PC-3 (cell line): ENCODE data around the gene MAGIX.

ENCODE experiments used
- CTCF ChIP-seq: fragments of 300-600 bp; sonication (generic); conservative IDR thresholded peaks from 2 replicates; pipeline ENCODE4 v1.5.1; 2017; ENCODE audit warnings: antibody characterized with exemption, low read depth, mild to moderate bottlenecking, low read length
- EZH2phosphoT487 ChIP-seq: fragments of 300-600 bp; sonication (generic); IDR thresholded peaks from 2 replicates; pipeline ENCODE4 v1.6.1; 2018; ENCODE audit warnings: mild to moderate bottlenecking, antibody characterized with exemption, low read length, borderline replicate concordance

GRCh38 chrX:49197543-49198087, 35.1 kb downstream of the MAGIX start:
- no peak for TF ChIP-seq CTCF
- no peak for TF ChIP-seq EZH2phosphoT487
